Measurements from ENCODE around the gene GMDS. TPM values are rescaled to one million over a fixed set of nuclear protein-coding genes. Genes with fewer than 3 reads are reported as not detected.
A peak's percentile ranks its signal among the peaks of the same experiment; 100 is the strongest.

GMDS gene
- total and polyA plus RNA-seq, 2 donors (not counting 1 experiment from before 2014, with no cell fraction given) = 12.7 to 34.5 TPM

GRCh38 chr6:1575210-1576041, 670.0 kb downstream of the GMDS start:
- peak; percentile 51 to 52 for DNase-seq (ENCODE audit: low read depth in 2 of 2)
- TF ChIP-seq CTCF (conservative IDR thresholded peaks at IDR 0.05 in 1 of 2, IDR thresholded peaks at IDR 0.05 in 1 of 2; ENCODE audit: low read depth in 1 of 2, low read length in 2 of 2) (no peak), EZH2 (IDR thresholded peaks at IDR 0.05; ENCODE audit: low read length, missing control alignments) (no peak)
- Histone ChIP-seq H4K20me1 (ENCODE audit: control insufficient read depth, extremely low read depth, insufficient read depth, low read length) (no peaks in the 10 kb centered on the region), H3K79me2 (ENCODE audit: control insufficient read depth, insufficient read depth, low read length) (no peaks in the 10 kb centered on the region), H3K27ac (ENCODE audit: insufficient read depth, low read length) (no peak overlapping the region), H2AFZ (ENCODE audit: low read length) (peak overlapping the region; percentile 35), H3K4me1 (ENCODE audit: control insufficient read depth, extremely low read depth, insufficient read depth, low read length) (peaks cover 2% of the 10 kb centered on the region), H3K4me3 (replicated peaks in 1 of 4; ENCODE audit: control extremely low read depth in 1 of 4, insufficient read depth in 1 of 4, low read depth in 3 of 4, low read length in 4 of 4) (peak overlapping the region in 2 of 4 experiments; percentile 23 to 31), H3K9me3 (ENCODE audit: control insufficient read depth, insufficient read depth, low read depth, low read length) (no peaks in the 10 kb centered on the region), H3K4me2 (ENCODE audit: extremely low read depth, insufficient read depth, low read length) (peak overlapping the region; percentile 34), H3K36me3 (ENCODE audit: control insufficient read depth, insufficient read depth, low read length) (no peaks in the 10 kb centered on the region), H3K9ac (ENCODE audit: insufficient read depth, low read length) (no peak overlapping the region), H3K27me3 (ENCODE audit: control insufficient read depth, insufficient read depth, low read length) (peaks cover 6% of the 10 kb centered on the region)

- Histone ChIP-seq H3K79me2 (ENCODE audit: control insufficient read depth, insufficient read depth, low read length) (no peaks in the 10 kb centered on the region), H3K27me3 (ENCODE audit: control insufficient read depth, insufficient read depth, low read length) (peaks cover 6% of the 10 kb centered on the region), H2AFZ (ENCODE audit: low read length) (no peak overlapping the region), H3K4me3 (replicated peaks in 1 of 4; ENCODE audit: control extremely low read depth in 1 of 4, insufficient read depth in 1 of 4, low read depth in 3 of 4, low read length in 4 of 4) (no peak overlapping the region), H3K4me2 (ENCODE audit: extremely low read depth, insufficient read depth, low read length) (no peak overlapping the region), H3K9ac (ENCODE audit: insufficient read depth, low read length) (no peak overlapping the region), H3K9me3 (ENCODE audit: control insufficient read depth, insufficient read depth, low read depth, low read length) (no peaks in the 10 kb centered on the region), H3K27ac (ENCODE audit: insufficient read depth, low read length) (no peak overlapping the region), H3K36me3 (ENCODE audit: control insufficient read depth, insufficient read depth, low read length) (no peaks in the 10 kb centered on the region), H3K4me1 (ENCODE audit: control insufficient read depth, extremely low read depth, insufficient read depth, low read length) (peaks cover 2% of the 10 kb centered on the region), H4K20me1 (ENCODE audit: control insufficient read depth, extremely low read depth, insufficient read depth, low read length) (no peaks in the 10 kb centered on the region)
- TF ChIP-seq EZH2 (IDR thresholded peaks at IDR 0.05; ENCODE audit: low read length, missing control alignments) = no peak
- TF ChIP-seq CTCF (conservative IDR thresholded peaks at IDR 0.05 in 1 of 2, IDR thresholded peaks at IDR 0.05 in 1 of 2; ENCODE audit: low read depth in 1 of 2, low read length in 2 of 2) = no peak
- DNase-seq (ENCODE audit: low read depth in 2 of 2) = no peak
Observed at GRCh38 chr6:1574890-1575209, 670.6 kb downstream of the GMDS start.

GRCh38 chr6:1574083-1574761, 671.2 kb downstream of the GMDS start:
- TF ChIP-seq EZH2 (IDR thresholded peaks at IDR 0.05; ENCODE audit: low read length, missing control alignments) (no peak), CTCF (conservative IDR thresholded peaks at IDR 0.05 in 1 of 2, IDR thresholded peaks at IDR 0.05 in 1 of 2; ENCODE audit: low read depth in 1 of 2, low read length in 2 of 2) (no peak)
- DNase-seq (ENCODE audit: low read depth in 2 of 2) = no peak

More at GRCh38 chr6:1574083-1574761, 671.2 kb downstream of the GMDS start:
- no peak overlapping the region for H3K27ac ChIP-seq (ENCODE audit: insufficient read depth, low read length)
- no peaks in the 10 kb centered on the region for H3K79me2 ChIP-seq (ENCODE audit: control insufficient read depth, insufficient read depth, low read length)
- H2AFZ ChIP-seq (ENCODE audit: low read length) = no peak overlapping the region
- H3K27me3 ChIP-seq (ENCODE audit: control insufficient read depth, insufficient read depth, low read length) = peaks cover 6% of the 10 kb centered on the region
- no peaks in the 10 kb centered on the region for H3K9me3 ChIP-seq (ENCODE audit: control insufficient read depth, insufficient read depth, low read depth, low read length)
- H3K4me1 ChIP-seq (ENCODE audit: control insufficient read depth, extremely low read depth, insufficient read depth, low read length) = peaks cover 2% of the 10 kb centered on the region
- H3K4me2 ChIP-seq (ENCODE audit: extremely low read depth, insufficient read depth, low read length) = no peak overlapping the region
- no peaks in the 10 kb centered on the region for H3K36me3 ChIP-seq (ENCODE audit: control insufficient read depth, insufficient read depth, low read length)
- H3K9ac ChIP-seq (ENCODE audit: insufficient read depth, low read length) = no peak overlapping the region
- H3K4me3 ChIP-seq (replicated peaks in 1 of 4; ENCODE audit: control extremely low read depth in 1 of 4, insufficient read depth in 1 of 4, low read depth in 3 of 4, low read length in 4 of 4) = no peak overlapping the region
- no peaks in the 10 kb centered on the region for H4K20me1 ChIP-seq (ENCODE audit: control insufficient read depth, extremely low read depth, insufficient read depth, low read length)

Data from fibroblast of lung (primary cell).